Endothelial cell (in vitro differentiated cells): ENCODE results near the gene ZNF211. TPM values are rescaled to one million over a fixed set of nuclear protein-coding genes. Genes with fewer than 3 reads are reported as not detected.
A peak's percentile ranks its signal among the peaks of the same experiment; 100 is the strongest.

Experiments used
- DNase-seq: peaks from one replicate; pipeline ENCODE4 v3.0.0; 2021; ENCODE audit warnings: low spot score
- H3K27ac Mint-ChIP-seq: one replicate; pipeline ENCODE4 v1.8.0; 2021; ENCODE audit warnings: mixed read lengths, inconsistent platforms; ENCODE audit not compliant: unreplicated experiment
- H3K27me3 Mint-ChIP-seq: one replicate; pipeline ENCODE4 v1.8.0; 2021; ENCODE audit warnings: mild to moderate bottlenecking, moderate library complexity, mixed read lengths, inconsistent platforms; ENCODE audit not compliant: unreplicated experiment
- H3K36me3 Mint-ChIP-seq: one replicate; pipeline ENCODE4 v1.8.0; 2021; ENCODE audit warnings: mild to moderate bottlenecking, low read depth, mixed read lengths, inconsistent platforms; ENCODE audit not compliant: unreplicated experiment
- H3K4me1 Mint-ChIP-seq: one replicate; pipeline ENCODE4 v1.8.0; 2021; ENCODE audit warnings: mild to moderate bottlenecking, mixed read lengths, inconsistent platforms; ENCODE audit not compliant: unreplicated experiment
- H3K4me3 Mint-ChIP-seq: one replicate; pipeline ENCODE4 v1.8.0; 2021; ENCODE audit warnings: mild to moderate bottlenecking, mixed read lengths, inconsistent platforms; ENCODE audit not compliant: unreplicated experiment
- H3K9me3 Mint-ChIP-seq: one replicate; pipeline ENCODE4 v1.8.0; 2021; ENCODE audit warnings: mixed read lengths, inconsistent platforms; ENCODE audit not compliant: unreplicated experiment
- CTCF ChIP-seq: fragments of 200-600 bp; sonication (generic); IDR thresholded peaks from one replicate; pipeline ENCODE4 v1.5.0; 2021; ENCODE audit warnings: antibody characterized with exemption; ENCODE audit not compliant: unreplicated experiment
- total RNA-seq: library from RNA; stranded (reverse); fragmentation: NEBNext Ultra II Directional; extraction: Animal tissue kit (Norgen Biotek cat#: 25700); gene quantifications from one replicate; pipeline ENCODE4 v1.2.1, GENCODE V29; 2021; ENCODE audit not compliant: unreplicated experiment

The ZNF211 gene
- total RNA-seq, 1 donor from 2014 or later: 31.1 TPM

GRCh38 chr19:57642396-57643046 is 9.6 kb downstream of the ZNF211 start:
- no peak for TF ChIP-seq CTCF
- no peaks in the 10 kb centered on the region for H3K27me3 Mint-ChIP-seq
- no peak overlapping the region for H3K4me3 Mint-ChIP-seq
- H3K4me1 Mint-ChIP-seq: peaks cover 5% of the 10 kb centered on the region
- no peak overlapping the region for H3K27ac Mint-ChIP-seq
- H3K9me3 Mint-ChIP-seq: no peaks in the 10 kb centered on the region
- peaks cover 47% of the 10 kb centered on the region for H3K36me3 Mint-ChIP-seq
- DNase-seq: no peak

DNA sequence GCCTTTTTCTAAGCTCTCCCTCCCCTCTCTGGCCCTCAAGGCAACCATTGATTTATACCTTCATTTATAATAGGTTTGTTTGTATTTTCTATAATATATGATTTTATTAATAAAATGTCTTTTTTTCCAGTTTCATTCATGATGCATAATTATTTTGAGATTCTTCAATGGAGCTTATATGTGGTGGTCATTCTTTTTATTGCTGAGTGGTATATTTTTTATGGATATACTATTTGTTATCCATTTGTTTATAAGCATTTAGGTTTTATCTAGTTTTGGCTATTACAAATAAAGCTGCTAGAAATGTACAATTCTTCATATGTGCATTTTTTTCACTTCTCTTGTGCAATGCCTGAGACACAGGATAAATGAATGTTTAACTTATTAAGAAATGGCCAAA is 10.8 kb downstream of the ZNF211 start:
- no peaks in the 10 kb centered on the region for H3K27me3 Mint-ChIP-seq
- no peak for DNase-seq
- H3K27ac Mint-ChIP-seq: no peak overlapping the region
- peaks cover 11% of the 10 kb centered on the region for H3K4me1 Mint-ChIP-seq
- TF ChIP-seq CTCF: no peak
- H3K9me3 Mint-ChIP-seq: no peaks in the 10 kb centered on the region
- H3K4me3 Mint-ChIP-seq: no peak overlapping the region
- H3K36me3 Mint-ChIP-seq: peaks cover 35% of the 10 kb centered on the region

DNA sequence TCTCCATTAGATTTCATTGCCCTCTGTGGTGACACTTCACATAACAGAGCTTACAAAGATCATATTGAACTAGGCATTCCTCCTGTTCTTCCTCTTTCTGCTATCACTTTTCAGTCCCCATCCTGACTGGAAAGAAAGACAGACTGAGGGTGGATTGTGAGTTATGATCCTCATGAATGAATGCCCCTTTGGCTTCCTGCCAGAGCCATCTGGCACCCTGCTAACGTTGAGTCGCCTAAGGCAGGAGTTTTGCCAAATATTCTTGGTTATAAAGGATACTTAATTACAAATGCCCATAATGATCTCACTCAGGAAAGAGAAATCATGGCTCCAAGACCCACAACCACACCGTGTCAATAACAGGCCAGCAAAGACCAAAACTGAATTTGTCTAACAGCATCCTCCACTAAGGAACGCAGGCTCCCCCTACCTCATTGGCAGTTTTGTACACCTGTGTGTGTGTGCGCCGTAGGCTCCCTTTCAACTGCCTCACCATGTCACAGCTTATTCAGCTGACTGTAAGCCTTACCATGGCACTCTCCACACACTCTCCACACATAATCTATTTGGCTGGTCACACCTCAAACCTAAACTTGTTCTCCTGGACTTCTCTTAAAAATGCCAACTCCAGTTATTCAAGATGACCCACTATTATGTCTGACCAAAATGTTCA is 15.5 kb downstream of the ZNF211 start:
- peak overlapping the region; percentile 36 for H3K27ac Mint-ChIP-seq
- TF ChIP-seq CTCF: no peak
- peak overlapping the region; percentile 31 for H3K4me3 Mint-ChIP-seq
- peaks cover 25% of the 10 kb centered on the region for H3K36me3 Mint-ChIP-seq
- H3K27me3 Mint-ChIP-seq: peaks cover 11% of the 10 kb centered on the region
- H3K9me3 Mint-ChIP-seq: peaks cover 4% of the 10 kb centered on the region
- DNase-seq: no peak
- peaks cover 31% of the 10 kb centered on the region for H3K4me1 Mint-ChIP-seq

GRCh38 chr19:57651654-57651996 is 18.7 kb downstream of the ZNF211 start:
- DNase-seq: no peak
- no peak for TF ChIP-seq CTCF
- peak overlapping the region; percentile 79 for H3K4me3 Mint-ChIP-seq
- H3K27me3 Mint-ChIP-seq: peaks cover 17% of the 10 kb centered on the region
- peaks cover 52% of the 10 kb centered on the region for H3K36me3 Mint-ChIP-seq
- peak overlapping the region; percentile 88 for H3K27ac Mint-ChIP-seq
- H3K4me1 Mint-ChIP-seq: peaks cover 36% of the 10 kb centered on the region
- peaks cover 4% of the 10 kb centered on the region for H3K9me3 Mint-ChIP-seq

GRCh38 chr19:57653689-57654088 is 20.7 kb downstream of the ZNF211 start:
- no peak for TF ChIP-seq CTCF
- peak overlapping the region; percentile 80 for H3K4me3 Mint-ChIP-seq
- H3K9me3 Mint-ChIP-seq: peaks cover 4% of the 10 kb centered on the region
- peaks cover 52% of the 10 kb centered on the region for H3K36me3 Mint-ChIP-seq
- H3K4me1 Mint-ChIP-seq: peaks cover 30% of the 10 kb centered on the region
- H3K27me3 Mint-ChIP-seq: peaks cover 17% of the 10 kb centered on the region
- no peak for DNase-seq
- no peak overlapping the region for H3K27ac Mint-ChIP-seq
